Measurements from ENCODE around the gene GLDN.

DNA sequence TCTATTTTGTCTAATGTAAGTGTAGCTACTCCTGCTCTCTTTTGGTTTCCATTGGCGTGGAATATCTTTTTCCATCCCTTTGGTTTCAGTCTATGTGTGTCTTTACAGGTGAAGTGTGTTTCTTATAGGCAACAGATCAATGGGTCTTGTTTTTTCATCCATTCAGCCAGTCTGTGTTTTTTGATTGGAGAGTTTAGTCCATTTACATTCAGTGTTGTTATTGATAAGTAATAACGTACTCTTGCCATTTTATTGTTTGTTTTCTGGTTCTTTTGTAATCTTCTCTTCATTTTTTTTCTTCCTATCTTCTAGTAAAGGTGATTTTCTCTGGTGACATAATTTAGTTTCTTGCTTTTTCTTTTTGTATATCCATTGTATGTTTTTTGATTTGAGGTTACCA is 97.1 kb downstream of the GLDN start:
- no peak for TF ChIP-seq CTCF (IDR thresholded peaks at IDR 0.05)
- TF ChIP-seq ZFX (IDR thresholded peaks at IDR 0.05; ENCODE audit: borderline replicate concordance): no peak

Data from 22Rv1 (cell line).